AG04450 (cell line): ENCODE measurements around the gene SLC7A14. TPM values are rescaled to one million over a fixed set of nuclear protein-coding genes. Genes with fewer than 3 reads are reported as not detected.

ENCODE experiments used
- CTCF ChIA-PET: fragments of 300-600, 350-600 bp; formaldehyde crosslinking; extraction: SDS; loops from one replicate; lab custom pipeline; 2022; ENCODE audit warnings: antibody characterized with exemption, inconsistent platforms; lab: Charles Lee
- POLR2A ChIA-PET: fragments of 350-600 bp; formaldehyde crosslinking; extraction: SDS; loops from one replicate; lab custom pipeline; 2021; ENCODE audit warnings: antibody characterized with exemption, inconsistent platforms; lab: Yijun Ruan, JAX
- DNase-seq: peaks from one replicate; pipeline ENCODE4 v3.0.0-alpha.2; 2011; ENCODE audit warnings: low read depth, low spot score
- H3K27ac ChIP-seq: one replicate; pipeline ENCODE4 v1.5.1; 2012; ENCODE audit warnings: low read depth, low read length, control low read depth
- H3K27me3 ChIP-seq: one replicate; pipeline ENCODE4 v1.6.0; 2012; ENCODE audit warnings: low read length; ENCODE audit not compliant: control insufficient read depth, insufficient read depth
- H3K4me3 ChIP-seq: 2 replicates; pipeline ENCODE4 v1.5.1; 2011; ENCODE audit warnings: mild to moderate bottlenecking, low read depth, low read length, control low read depth
- H3K9me3 ChIP-seq: 2 replicates; pipeline ENCODE4 v1.5.1; 2012; ENCODE audit warnings: low read length; ENCODE audit not compliant: control insufficient read depth, insufficient read depth
- CTCF ChIP-seq: IDR thresholded peaks from 2 replicates; pipeline ENCODE4 v1.5.1; 2011; ENCODE audit warnings: low read depth, low read length, control low read depth, inconsistent platforms
- polyA plus RNA-seq: library from polyadenylated mRNA; depleted of rRNA; stranded (reverse); fragments of >200 nt; gene quantifications from 2 replicates; pipeline ENCODE4 v1.2.3, GENCODE V29; 2011

Gene SLC7A14
- polyA plus RNA-seq, 1 experiment = 2.3 TPM

- ChIA-PET POLR2A (no interaction called here), CTCF (interaction anchor here (1.0 kb wide), 1 partner anchor 32 kb away, joined by 4 read pairs; no protein-coding TSS in a partner anchor)
- Histone ChIP-seq H3K4me3 (no peak overlapping the region), H3K27me3 (peaks cover 3% of the 10 kb centered on the region), H3K27ac (no peak overlapping the region), H3K9me3 (no peaks in the 10 kb centered on the region)
- TF ChIP-seq CTCF = no peak
- DNase-seq = no peak
These were observed 100.6 kb downstream of the SLC7A14 start for GRCh38 chr3:170485294-170485693.

GRCh38 chr3:170484869-170485268, 101.0 kb downstream of the SLC7A14 start:
- Histone ChIP-seq H3K9me3 (no peaks in the 10 kb centered on the region), H3K4me3 (no peak overlapping the region), H3K27me3 (peaks cover 3% of the 10 kb centered on the region), H3K27ac (no peak overlapping the region)
- TF ChIP-seq CTCF = no peak
- DNase-seq = no peak
- CTCF ChIA-PET = no interaction called here
- POLR2A ChIA-PET = no interaction called here

GRCh38 chr3:170483485-170484262, 102.2 kb downstream of the SLC7A14 start:
- Histone ChIP-seq H3K27ac (no peak overlapping the region), H3K9me3 (no peaks in the 10 kb centered on the region), H3K27me3 (peaks cover 3% of the 10 kb centered on the region), H3K4me3 (no peak overlapping the region)
- ChIA-PET CTCF (no interaction called here), POLR2A (no interaction called here)
- DNase-seq = no peak
- TF ChIP-seq CTCF = peak; percentile 23

- ChIA-PET POLR2A (no interaction called here), CTCF (no interaction called here)
- no peak for TF ChIP-seq CTCF
- no peak for DNase-seq
- H3K27ac ChIP-seq = no peak overlapping the region
- H3K27me3 ChIP-seq = peaks cover 3% of the 10 kb centered on the region
- H3K9me3 ChIP-seq = no peaks in the 10 kb centered on the region
- no peak overlapping the region for H3K4me3 ChIP-seq
These were observed 103.7 kb downstream of the SLC7A14 start for GRCh38 chr3:170482199-170482598.

GRCh38 chr3:170480111-170480510, 105.8 kb downstream of the SLC7A14 start:
- Histone ChIP-seq H3K9me3 (no peaks in the 10 kb centered on the region), H3K4me3 (no peak overlapping the region), H3K27ac (no peak overlapping the region), H3K27me3 (peaks cover 3% of the 10 kb centered on the region)
- CTCF ChIA-PET = interaction anchor here (1.7 kb wide), 1 partner anchor 332 kb away, joined by 10 read pairs; no protein-coding TSS in a partner anchor
- DNase-seq = no peak
- TF ChIP-seq CTCF = no peak
- POLR2A ChIA-PET = no interaction called here
